HEK293T (cell line): Measurements from ENCODE around the gene EEF2K.
"Not testable (repeated sequence)": the region's sequence is repeated elsewhere in the genome, so short reads cannot be mapped to it uniquely, and the experiment has no call there.

Source experiments
- CTCF ChIA-PET: fragments of 350-600 bp; formaldehyde crosslinking; extraction: SDS; loops from one replicate; lab custom pipeline; 2021; ENCODE audit warnings: antibody characterized with exemption, inconsistent platforms; lab: Yijun Ruan, JAX
- POLR2A ChIA-PET: fragments of 350-600 bp; formaldehyde crosslinking; extraction: SDS; loops from one replicate; lab custom pipeline; 2020; ENCODE audit warnings: antibody characterized with exemption, inconsistent platforms; lab: Yijun Ruan, JAX
- DNase-seq: peaks from one replicate; pipeline ENCODE4 v3.0.0; 2012; ENCODE audit warnings: mixed read lengths; ENCODE audit errors: extremely low spot score
- ARNT ChIP-seq: fragments of 450-650 bp; IDR thresholded peaks from 2 replicates; pipeline ENCODE4 v1.6.1; 2017; ENCODE audit warnings: mild to moderate bottlenecking
- BHLHE40 ChIP-seq: fragments of 450-650 bp; IDR thresholded peaks from 2 replicates; pipeline ENCODE4 v1.6.1; 2016; ENCODE audit warnings: mild to moderate bottlenecking, moderate library complexity, borderline replicate concordance
- CTBP1 ChIP-seq: fragments of 450-650 bp; IDR thresholded peaks from 2 replicates; pipeline ENCODE4 v1.6.1; 2016; ENCODE audit warnings: borderline replicate concordance
- ELF4 ChIP-seq: fragments of 450-650 bp; IDR thresholded peaks from 2 replicates; pipeline ENCODE4 v1.6.1; 2017; ENCODE audit warnings: antibody characterized with exemption
- FOXA1 ChIP-seq: fragments of 450-650 bp; IDR thresholded peaks from 2 replicates; pipeline ENCODE4 v1.6.1; 2016; ENCODE audit warnings: mild to moderate bottlenecking
- FOXK2 ChIP-seq: fragments of 450-650 bp; IDR thresholded peaks from 2 replicates; pipeline ENCODE4 v1.6.1; 2016; ENCODE audit warnings: mild to moderate bottlenecking
- FOXM1 ChIP-seq: fragments of 450-650 bp; IDR thresholded peaks from 2 replicates; pipeline ENCODE4 v1.6.1; 2017; ENCODE audit warnings: mild to moderate bottlenecking, borderline replicate concordance
- HDGF ChIP-seq: fragments of 450-650 bp; IDR thresholded peaks from 2 replicates; pipeline ENCODE4 v1.6.1; 2017; ENCODE audit warnings: antibody characterized with exemption, borderline replicate concordance
- L3MBTL2 ChIP-seq: fragments of 450-650 bp; conservative IDR thresholded peaks from 2 replicates; pipeline ENCODE4 v1.6.1; 2016; ENCODE audit warnings: mild to moderate bottlenecking
- LEF1 ChIP-seq: fragments of 450-650 bp; IDR thresholded peaks from 2 replicates; pipeline ENCODE4 v1.6.1; 2017; ENCODE audit warnings: mild to moderate bottlenecking, borderline replicate concordance
- NFRKB ChIP-seq: fragments of 450-650 bp; IDR thresholded peaks from 2 replicates; pipeline ENCODE4 v1.6.1; 2016; ENCODE audit warnings: mild to moderate bottlenecking, moderate library complexity
- PKNOX1 ChIP-seq: fragments of 450-650 bp; IDR thresholded peaks from 2 replicates; pipeline ENCODE4 v1.6.1; 2016
- SP1 ChIP-seq: fragments of 450-650 bp; IDR thresholded peaks from 2 replicates; pipeline ENCODE4 v1.6.1; 2017
- SUZ12 ChIP-seq: fragments of 450-650 bp; IDR thresholded peaks from 2 replicates; pipeline ENCODE4 v1.6.1; 2016; ENCODE audit warnings: mild to moderate bottlenecking
- TARDBP ChIP-seq: fragments of 450-650 bp; IDR thresholded peaks from 2 replicates; pipeline ENCODE4 v1.6.1; 2016
- ZNF384 ChIP-seq: fragments of 450-650 bp; IDR thresholded peaks from 2 replicates; pipeline ENCODE4 v1.6.1; 2016

Gene EEF2K

GRCh38 chr16:22214889-22215288 lies 8.8 kb downstream of the EEF2K start:
- CTCF ChIA-PET = no interaction called here
- TF ChIP-seq ARNT = no peak
- TF ChIP-seq L3MBTL2 = no peak
- no peak for TF ChIP-seq ZNF384
- TF ChIP-seq FOXM1 = no peak
- TF ChIP-seq PKNOX1 = no peak
- no peak for TF ChIP-seq FOXA1
- no peak for TF ChIP-seq TARDBP
- no peak for TF ChIP-seq CTBP1
- no peak for TF ChIP-seq SP1
- TF ChIP-seq ELF4 = no peak
- no peak for TF ChIP-seq LEF1
- TF ChIP-seq SUZ12 = no peak
- TF ChIP-seq BHLHE40 = no peak
- no peak for TF ChIP-seq NFRKB
- TF ChIP-seq FOXK2 = no peak
- no peak for TF ChIP-seq HDGF
- no peak for DNase-seq
- POLR2A ChIA-PET = no interaction called here

- DNase-seq = no peak
- TF ChIP-seq ARNT (no peak), NFRKB (no peak), L3MBTL2 (no peak), SUZ12 (no peak), FOXM1 (no peak), HDGF (no peak), ELF4 (no peak), FOXK2 (no peak), LEF1 (no peak), SP1 (no peak), ZNF384 (no peak), PKNOX1 (no peak), TARDBP (no peak), CTBP1 (no peak)
- POLR2A ChIA-PET = no interaction called here
- CTCF ChIA-PET = interaction anchor here (0.6 kb wide), 1 partner anchor 11 kb away, joined by 3 read pairs; no protein-coding TSS in a partner anchor
These were observed 10.2 kb downstream of the EEF2K start for GRCh38 chr16:22216191-22216831.

GRCh38 chr16:22216832-22217225 lies 10.8 kb downstream of the EEF2K start:
- CTCF ChIA-PET, POLR2A ChIA-PET, DNase-seq: not testable (repeated sequence)

GRCh38 chr16:22217890-22218730 lies 12.0 kb downstream of the EEF2K start:
- TF ChIP-seq TARDBP (no peak), BHLHE40 (no peak), FOXK2 (no peak)
- no peak for DNase-seq
- ChIA-PET CTCF (no interaction called here), POLR2A (no interaction called here)

GRCh38 chr16:22219389-22220068 lies 13.5 kb downstream of the EEF2K start:
- ChIA-PET CTCF (interaction anchor here (1.3 kb wide), 1 partner anchor 10 kb away, joined by 3 read pairs; no protein-coding TSS in a partner anchor), POLR2A (no interaction called here)
- TF ChIP-seq TARDBP (no peak), FOXA1 (no peak), PKNOX1 (no peak), SUZ12 (no peak), NFRKB (no peak), ELF4 (no peak), LEF1 (no peak), CTBP1 (no peak), SP1 (no peak), BHLHE40 (no peak)
- no peak for DNase-seq

- ChIA-PET POLR2A (no interaction called here), CTCF (interaction anchor here (1.3 kb wide), 1 partner anchor 11 kb away, joined by 3 read pairs; no protein-coding TSS in a partner anchor)
- no peak for DNase-seq
- no peak for TF ChIP-seq SUZ12
- peak; percentile 59 for TF ChIP-seq PKNOX1
These were observed 14.0 kb downstream of the EEF2K start for GRCh38 chr16:22220069-22220440.
